ENCODE data around the gene ERFL. TPM values are rescaled to one million over a fixed set of nuclear protein-coding genes. Genes with fewer than 3 reads are reported as not detected.
A peak's percentile ranks its signal among the peaks of the same experiment; 100 is the strongest.

The ERFL gene
- total RNA-seq, 1 donor from 2014 or later = 0.67 TPM

GRCh38 chr19:41864374-41864773 lies 63.9 kb downstream of the ERFL start:
- Mint-ChIP-seq H3K27me3 (ENCODE audit: low read depth) (no peaks in the 10 kb centered on the region), H3K4me3 (no peak overlapping the region), H3K36me3 (peaks cover 42% of the 10 kb centered on the region), H3K4me1 (peaks cover 31% of the 10 kb centered on the region), H3K9me3 (no peaks in the 10 kb centered on the region), H3K27ac (peak overlapping the region; percentile 34)
- no peak for TF ChIP-seq CTCF (IDR thresholded peaks at IDR 0.05; ENCODE audit: unreplicated experiment)
- DNase-seq (ENCODE audit: low spot score in 2 of 2, unreplicated experiment in 2 of 2) = no peak

- H3K9me3 Mint-ChIP-seq = no peaks in the 10 kb centered on the region
- peak overlapping the region; percentile 23 for H3K27ac Mint-ChIP-seq
- peaks cover 34% of the 10 kb centered on the region for H3K4me1 Mint-ChIP-seq
- DNase-seq (ENCODE audit: low spot score in 2 of 2, unreplicated experiment in 2 of 2) = no peak
- H3K27me3 Mint-ChIP-seq (ENCODE audit: low read depth) = no peaks in the 10 kb centered on the region
- H3K36me3 Mint-ChIP-seq = peaks cover 40% of the 10 kb centered on the region
- H3K4me3 Mint-ChIP-seq = no peak overlapping the region
- TF ChIP-seq CTCF (IDR thresholded peaks at IDR 0.05; ENCODE audit: unreplicated experiment) = no peak
These were observed 64.9 kb downstream of the ERFL start for GRCh38 chr19:41863209-41863931.

- no peak overlapping the region for H3K27ac Mint-ChIP-seq
- no peaks in the 10 kb centered on the region for H3K27me3 Mint-ChIP-seq (ENCODE audit: low read depth)
- no peak for DNase-seq (ENCODE audit: low spot score in 2 of 2, unreplicated experiment in 2 of 2)
- TF ChIP-seq CTCF (IDR thresholded peaks at IDR 0.05; ENCODE audit: unreplicated experiment) = no peak
- peaks cover 29% of the 10 kb centered on the region for H3K4me1 Mint-ChIP-seq
- peaks cover 34% of the 10 kb centered on the region for H3K36me3 Mint-ChIP-seq
- peak overlapping the region; percentile 26 for H3K4me3 Mint-ChIP-seq
- H3K9me3 Mint-ChIP-seq = no peaks in the 10 kb centered on the region
These were observed 65.7 kb downstream of the ERFL start for GRCh38 chr19:41862445-41862986.

GRCh38 chr19:41861846-41862245 lies 66.4 kb downstream of the ERFL start:
- peaks cover 29% of the 10 kb centered on the region for H3K4me1 Mint-ChIP-seq
- TF ChIP-seq CTCF (IDR thresholded peaks at IDR 0.05; ENCODE audit: unreplicated experiment) = no peak
- peaks cover 34% of the 10 kb centered on the region for H3K36me3 Mint-ChIP-seq
- H3K4me3 Mint-ChIP-seq = peak overlapping the region; percentile 90
- DNase-seq (ENCODE audit: low spot score in 2 of 2, unreplicated experiment in 2 of 2) = no peak
- peaks cover 7% of the 10 kb centered on the region for H3K27me3 Mint-ChIP-seq (ENCODE audit: low read depth)
- no peaks in the 10 kb centered on the region for H3K9me3 Mint-ChIP-seq
- H3K27ac Mint-ChIP-seq = peak overlapping the region; percentile 95

- Mint-ChIP-seq H3K4me3 (peak overlapping the region; percentile 90), H3K9me3 (no peaks in the 10 kb centered on the region), H3K27me3 (ENCODE audit: low read depth) (peaks cover 7% of the 10 kb centered on the region), H3K36me3 (peaks cover 34% of the 10 kb centered on the region), H3K4me1 (peaks cover 29% of the 10 kb centered on the region), H3K27ac (peak overlapping the region; percentile 95)
- no peak for DNase-seq (ENCODE audit: low spot score in 2 of 2, unreplicated experiment in 2 of 2)
- TF ChIP-seq CTCF (IDR thresholded peaks at IDR 0.05; ENCODE audit: unreplicated experiment) = no peak
These were observed 67.0 kb downstream of the ERFL start for GRCh38 chr19:41861116-41861768.

Data from mesothelial cell of epicardium (in vitro differentiated cells).